ENCODE measurements around the gene UHRF2.
"Not testable (repeated sequence)": the region's sequence is repeated elsewhere in the genome, so short reads cannot be mapped to it uniquely, and the experiment has no call there.

UHRF2 gene

GRCh38 chr9:6412487-6413364, at the start of gene UHRF2:
Gene UHRF2, plus strand, starts transcription at chr9:6413199. Its CDS starts 292 bp downstream, at chr9:6413491.
- DNase-seq (ENCODE audit: low read depth) = peak; percentile 91
- H3K4me3 ChIP-seq (ENCODE audit: low read depth, low read length) = peak within 1 kb of the TSS; percentile 92

- H3K4me3 ChIP-seq (ENCODE audit: low read depth, low read length) = no peak overlapping the region
- DNase-seq (ENCODE audit: low read depth) = no peak
Measured at GRCh38 chr9:6367128-6367890, 45.7 kb upstream of the UHRF2 start.

- no peak for DNase-seq (ENCODE audit: low read depth)
Measured at GRCh38 chr9:6368831-6369230, 44.2 kb upstream of the UHRF2 start.

GRCh38 chr9:6381477-6382012, 31.5 kb upstream of the UHRF2 start:
- not testable (repeated sequence) for DNase-seq (ENCODE audit: low read depth); H3K4me3 ChIP-seq (ENCODE audit: low read depth, low read length)

More at GRCh38 chr9:6368831-6369230, 44.2 kb upstream of the UHRF2 start:
- H3K4me3 ChIP-seq (ENCODE audit: low read depth, low read length) = no peak overlapping the region

GRCh38 chr9:6382681-6383080, 30.3 kb upstream of the UHRF2 start:
- no peak overlapping the region for H3K4me3 ChIP-seq (ENCODE audit: low read depth, low read length)
- no peak for DNase-seq (ENCODE audit: low read depth)

- H3K4me3 ChIP-seq (ENCODE audit: low read depth, low read length) = no peak overlapping the region
- DNase-seq (ENCODE audit: low read depth) = peak; percentile 23
Measured at GRCh38 chr9:6383551-6384225, 29.3 kb upstream of the UHRF2 start.

GRCh38 chr9:6384732-6385131, 28.3 kb upstream of the UHRF2 start:
- no peak for DNase-seq (ENCODE audit: low read depth)
- no peak overlapping the region for H3K4me3 ChIP-seq (ENCODE audit: low read depth, low read length)

GRCh38 chr9:6399071-6399470, 13.9 kb upstream of the UHRF2 start:
- DNase-seq (ENCODE audit: low read depth) = no peak
- H3K4me3 ChIP-seq (ENCODE audit: low read depth, low read length) = no peak overlapping the region

- no peak overlapping the region for H3K4me3 ChIP-seq (ENCODE audit: low read depth, low read length)
- DNase-seq (ENCODE audit: low read depth) = no peak
Measured at GRCh38 chr9:6405371-6405770, 7.6 kb upstream of the UHRF2 start.

GRCh38 chr9:6407778-6408177, 5.2 kb upstream of the UHRF2 start:
- H3K4me3 ChIP-seq (ENCODE audit: low read depth, low read length) = no peak overlapping the region
- DNase-seq (ENCODE audit: low read depth) = no peak

- H3K4me3 ChIP-seq (ENCODE audit: low read depth, low read length) = no peak overlapping the region
- no peak for DNase-seq (ENCODE audit: low read depth)
Measured at GRCh38 chr9:6408320-6408719, 4.7 kb upstream of the UHRF2 start.

- no peak overlapping the region for H3K4me3 ChIP-seq (ENCODE audit: low read depth, low read length)
- no peak for DNase-seq (ENCODE audit: low read depth)
Measured at GRCh38 chr9:6409811-6410210, 3.2 kb upstream of the UHRF2 start.

GRCh38 chr9:6410633-6411032, 2.4 kb upstream of the UHRF2 start:
- H3K4me3 ChIP-seq (ENCODE audit: low read depth, low read length) = no peak overlapping the region
- no peak for DNase-seq (ENCODE audit: low read depth)

GRCh38 chr9:6413365-6414246, 607 bp downstream of the UHRF2 start:
- H3K4me3 ChIP-seq (ENCODE audit: low read depth, low read length) = peak overlapping the region; percentile 92
- DNase-seq (ENCODE audit: low read depth) = no peak

GRCh38 chr9:6414247-6414641, 1.2 kb downstream of the UHRF2 start:
- DNase-seq (ENCODE audit: low read depth) = no peak
- peak overlapping the region; percentile 92 for H3K4me3 ChIP-seq (ENCODE audit: low read depth, low read length)

GRCh38 chr9:6415266-6415665, 2.3 kb downstream of the UHRF2 start:
- no peak for DNase-seq (ENCODE audit: low read depth)
- H3K4me3 ChIP-seq (ENCODE audit: low read depth, low read length) = peak overlapping the region; percentile 92

- H3K4me3 ChIP-seq (ENCODE audit: low read depth, low read length) = no peak overlapping the region
- DNase-seq (ENCODE audit: low read depth) = no peak
Measured at GRCh38 chr9:6417186-6417585, 4.2 kb downstream of the UHRF2 start.

- no peak for DNase-seq (ENCODE audit: low read depth)
- no peak overlapping the region for H3K4me3 ChIP-seq (ENCODE audit: low read depth, low read length)
Measured at GRCh38 chr9:6418764-6419163, 5.8 kb downstream of the UHRF2 start.

GRCh38 chr9:6424940-6425339, 11.9 kb downstream of the UHRF2 start:
- no peak overlapping the region for H3K4me3 ChIP-seq (ENCODE audit: low read depth, low read length)
- no peak for DNase-seq (ENCODE audit: low read depth)
